Loucy (cell line): ENCODE results near the gene EFCAB8.

Experiments used
- CTCF ChIP-seq: fragments of 200-600 bp; sonication (generic); conservative IDR thresholded peaks from 2 replicates; pipeline ENCODE4 v1.5.1; 2014; ENCODE audit warnings: mild to moderate bottlenecking, antibody characterized with exemption, low read length
- EZH2phosphoT487 ChIP-seq: fragments of 200-600 bp; IDR thresholded peaks from 2 replicates; pipeline ENCODE4 v1.6.1; 2018; ENCODE audit warnings: antibody characterized with exemption, mild to moderate bottlenecking, moderate library complexity, borderline replicate concordance

- no peak for TF ChIP-seq CTCF
- TF ChIP-seq EZH2phosphoT487 = no peak
These were observed 12.9 kb upstream of the EFCAB8 start for GRCh38 chr20:32845786-32846185.
